ENCODE results near the gene ZMIZ1.
"Not testable (repeated sequence)": the region's sequence is repeated elsewhere in the genome, so short reads cannot be mapped to it uniquely, and the experiment has no call there.

ZMIZ1 gene

DNA sequence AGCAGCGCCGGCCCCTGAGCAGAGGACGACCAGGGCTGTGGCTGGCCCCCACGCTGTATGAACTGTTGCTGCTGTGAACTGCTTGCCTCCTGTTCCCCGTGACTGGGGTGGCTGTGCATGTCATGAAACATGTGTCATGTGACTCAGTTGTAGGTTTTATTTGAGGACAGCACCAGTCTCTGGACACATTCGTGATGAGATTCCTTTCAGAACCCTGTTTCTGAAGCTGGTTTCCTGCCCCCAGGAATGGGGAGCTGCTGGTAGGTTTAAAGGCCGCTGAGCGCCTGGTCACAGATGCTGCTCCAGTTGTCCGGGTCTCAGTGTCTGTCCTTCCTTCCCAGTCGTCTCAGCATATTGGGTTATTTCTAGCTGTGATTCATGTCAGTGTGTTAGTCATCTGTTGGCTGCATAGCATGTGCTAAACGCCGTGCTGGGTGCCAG, 199.4 kb downstream of the ZMIZ1 start:
- H3K9me3 Mint-ChIP-seq: no peaks in the 10 kb centered on the region
- ATAC-seq (replicated peaks; ENCODE audit: extremely low read depth, poor library complexity, severe bottlenecking) (no peak), DNase-seq (ENCODE audit: low spot score in 2 of 2) (no peak)
- peak overlapping the region; percentile 27 for H3K27ac Mint-ChIP-seq (ENCODE audit: low read depth)
- peaks cover 2% of the 10 kb centered on the region for H3K36me3 Mint-ChIP-seq (ENCODE audit: insufficient read depth)
- no peaks in the 10 kb centered on the region for H3K27me3 Mint-ChIP-seq
- H3K4me1 Mint-ChIP-seq: peaks cover 65% of the 10 kb centered on the region
- peak overlapping the region; percentile 37 for H3K4me3 Mint-ChIP-seq

- peak overlapping the region; percentile 34 for H3K4me3 Mint-ChIP-seq
- H3K27ac Mint-ChIP-seq (ENCODE audit: low read depth): peak overlapping the region; percentile 27
- H3K36me3 Mint-ChIP-seq (ENCODE audit: insufficient read depth): peaks cover 4% of the 10 kb centered on the region
- ATAC-seq (replicated peaks; ENCODE audit: extremely low read depth, poor library complexity, severe bottlenecking): no peak
- H3K27me3 Mint-ChIP-seq: no peaks in the 10 kb centered on the region
- H3K4me1 Mint-ChIP-seq: peaks cover 62% of the 10 kb centered on the region
- no peak for DNase-seq (ENCODE audit: low spot score in 2 of 2)
- no peaks in the 10 kb centered on the region for H3K9me3 Mint-ChIP-seq
Measured at GRCh38 chr10:79268742-79269141, 200.0 kb downstream of the ZMIZ1 start.

- ATAC-seq (replicated peaks; ENCODE audit: extremely low read depth, poor library complexity, severe bottlenecking) (no peak), DNase-seq (ENCODE audit: low spot score in 2 of 2) (no peak)
- peaks cover 62% of the 10 kb centered on the region for H3K4me1 Mint-ChIP-seq
- no peak overlapping the region for H3K4me3 Mint-ChIP-seq
- peaks cover 4% of the 10 kb centered on the region for H3K36me3 Mint-ChIP-seq (ENCODE audit: insufficient read depth)
- peak overlapping the region; percentile 85 for H3K27ac Mint-ChIP-seq (ENCODE audit: low read depth)
- H3K9me3 Mint-ChIP-seq: no peaks in the 10 kb centered on the region
- no peaks in the 10 kb centered on the region for H3K27me3 Mint-ChIP-seq
Measured at GRCh38 chr10:79269443-79269842, 200.7 kb downstream of the ZMIZ1 start.

DNA sequence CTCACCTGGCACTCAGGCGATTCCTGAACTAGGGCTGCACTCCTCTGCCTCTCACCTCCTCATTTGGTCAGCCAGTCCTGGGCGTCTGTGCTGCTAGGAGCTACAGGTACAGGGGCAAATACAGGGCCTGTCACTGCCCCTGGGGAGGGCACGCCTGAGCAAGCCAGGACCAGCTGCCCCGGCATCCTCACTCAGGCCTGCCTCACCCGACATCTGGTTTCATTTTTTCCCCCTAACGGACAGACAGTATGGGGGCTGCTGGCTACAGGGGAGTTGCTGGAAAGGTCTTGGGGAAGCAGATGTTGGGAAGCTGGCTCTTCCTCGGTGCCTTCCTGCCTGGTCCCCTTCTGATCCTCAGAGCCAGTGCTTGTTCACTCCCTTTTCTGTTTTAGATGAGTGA, 201.2 kb downstream of the ZMIZ1 start:
- no peaks in the 10 kb centered on the region for H3K27me3 Mint-ChIP-seq
- H3K4me3 Mint-ChIP-seq: no peak overlapping the region
- H3K27ac Mint-ChIP-seq (ENCODE audit: low read depth): peak overlapping the region; percentile 85
- no peak for DNase-seq (ENCODE audit: low spot score in 2 of 2)
- no peak for ATAC-seq (replicated peaks; ENCODE audit: extremely low read depth, poor library complexity, severe bottlenecking)
- no peaks in the 10 kb centered on the region for H3K9me3 Mint-ChIP-seq
- H3K36me3 Mint-ChIP-seq (ENCODE audit: insufficient read depth): peaks cover 4% of the 10 kb centered on the region
- H3K4me1 Mint-ChIP-seq: peaks cover 58% of the 10 kb centered on the region

GRCh38 chr10:79270466-79271246, 201.9 kb downstream of the ZMIZ1 start:
- no peak for DNase-seq (ENCODE audit: low spot score in 2 of 2)
- Mint-ChIP-seq H3K36me3 (ENCODE audit: insufficient read depth) (peaks cover 4% of the 10 kb centered on the region), H3K4me3 (no peak overlapping the region), H3K9me3 (no peaks in the 10 kb centered on the region), H3K27me3 (no peaks in the 10 kb centered on the region), H3K4me1 (peaks cover 52% of the 10 kb centered on the region), H3K27ac (ENCODE audit: low read depth) (peak overlapping the region; percentile 85)
- no peak for ATAC-seq (replicated peaks; ENCODE audit: extremely low read depth, poor library complexity, severe bottlenecking)

DNA sequence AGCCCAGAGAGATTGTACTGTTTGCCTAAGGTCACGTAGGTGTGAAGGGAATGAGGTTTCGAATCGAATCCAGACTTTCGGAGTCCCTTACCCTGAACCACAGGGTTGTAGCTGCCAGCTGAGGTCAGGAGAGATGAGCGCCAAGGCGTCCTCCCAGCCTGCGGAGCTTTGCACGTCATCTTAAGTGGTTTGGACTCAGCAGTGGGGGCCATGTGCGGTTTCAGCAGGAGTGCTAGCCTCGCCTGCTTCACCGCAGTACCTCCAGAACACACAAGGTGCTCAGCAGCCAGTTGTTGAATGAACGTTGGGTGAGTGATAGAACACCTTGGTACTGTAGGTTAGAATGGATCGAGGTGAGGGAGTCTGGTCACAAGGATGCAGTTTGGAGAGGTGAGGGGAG, 203.6 kb downstream of the ZMIZ1 start:
- no peak for ATAC-seq (replicated peaks; ENCODE audit: extremely low read depth, poor library complexity, severe bottlenecking)
- Mint-ChIP-seq H3K27me3 (no peaks in the 10 kb centered on the region), H3K9me3 (no peaks in the 10 kb centered on the region), H3K27ac (ENCODE audit: low read depth) (no peak overlapping the region), H3K4me1 (peaks cover 36% of the 10 kb centered on the region), H3K36me3 (ENCODE audit: insufficient read depth) (peaks cover 4% of the 10 kb centered on the region), H3K4me3 (no peak overlapping the region)
- DNase-seq (ENCODE audit: low spot score in 2 of 2): no peak

DNA sequence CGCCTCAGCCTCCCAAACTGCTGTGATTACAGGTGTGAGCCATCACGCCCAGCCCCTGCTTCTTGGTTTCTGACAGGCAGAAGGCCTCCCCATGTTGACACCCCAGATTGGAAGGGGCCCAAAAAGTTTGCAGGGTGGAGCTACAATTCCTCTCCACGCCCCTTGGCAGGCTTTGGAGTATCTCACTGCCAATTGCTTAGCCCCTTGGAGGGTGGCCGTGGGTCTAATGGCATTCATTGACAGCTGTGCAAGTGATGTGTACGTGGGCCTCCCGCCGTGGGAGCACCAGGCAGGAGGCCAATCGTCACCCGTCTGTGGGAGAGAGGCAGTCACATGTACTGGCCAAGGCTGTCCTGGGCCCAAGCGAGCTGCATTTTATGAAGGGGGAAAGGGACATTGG, 204.8 kb downstream of the ZMIZ1 start:
- DNase-seq (ENCODE audit: low spot score in 2 of 2) (no peak), ATAC-seq (replicated peaks; ENCODE audit: extremely low read depth, poor library complexity, severe bottlenecking) (no peak)
- no peaks in the 10 kb centered on the region for H3K27me3 Mint-ChIP-seq
- peaks cover 27% of the 10 kb centered on the region for H3K4me1 Mint-ChIP-seq
- H3K36me3 Mint-ChIP-seq (ENCODE audit: insufficient read depth): peaks cover 4% of the 10 kb centered on the region
- H3K27ac Mint-ChIP-seq (ENCODE audit: low read depth): no peak overlapping the region
- H3K4me3 Mint-ChIP-seq: no peak overlapping the region
- no peaks in the 10 kb centered on the region for H3K9me3 Mint-ChIP-seq

DNA sequence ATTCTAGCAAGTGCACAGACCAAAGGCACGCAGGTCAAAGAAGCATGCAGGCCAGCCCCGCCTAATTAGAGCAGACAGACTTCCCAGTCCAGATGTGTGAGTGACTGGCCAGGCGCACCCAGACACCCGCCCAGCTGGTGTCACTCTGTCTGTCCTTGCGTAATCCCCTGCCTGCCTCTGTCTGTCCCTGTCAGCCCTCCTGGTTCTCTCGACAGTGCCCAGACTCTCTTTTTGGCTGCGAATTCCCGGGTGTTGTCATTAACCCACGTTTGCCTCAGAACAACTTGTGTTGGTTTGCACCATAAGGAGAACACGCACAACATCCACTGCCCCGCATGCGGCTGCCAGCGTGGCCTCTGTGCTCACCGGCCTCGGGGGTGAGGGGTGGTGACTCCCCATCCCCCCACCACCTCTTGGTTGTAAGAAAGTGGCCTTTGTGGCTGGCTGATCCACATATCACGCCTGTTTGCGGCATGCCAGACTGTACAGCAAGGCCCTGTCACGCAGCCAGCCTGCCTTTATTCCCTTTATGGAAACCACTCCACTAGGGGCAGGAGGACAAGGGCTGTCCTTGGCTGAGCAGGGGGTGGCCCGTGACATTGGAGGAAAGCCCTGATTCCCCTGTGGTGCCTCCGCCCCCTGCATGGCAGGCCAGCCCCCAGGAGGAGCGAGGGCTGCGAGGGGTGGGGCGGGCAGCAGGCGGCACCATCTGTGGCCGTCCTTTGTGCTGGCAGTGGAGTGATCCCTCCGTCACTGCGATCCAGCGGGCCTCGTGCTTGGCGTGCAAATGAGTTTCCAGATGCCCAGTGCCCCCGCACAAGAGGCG, 205.7 kb downstream of the ZMIZ1 start:
- Mint-ChIP-seq H3K4me1 (peaks cover 20% of the 10 kb centered on the region), H3K9me3 (no peaks in the 10 kb centered on the region), H3K36me3 (ENCODE audit: insufficient read depth) (peaks cover 4% of the 10 kb centered on the region), H3K4me3 (no peak overlapping the region), H3K27ac (ENCODE audit: low read depth) (peak overlapping the region; percentile 65), H3K27me3 (no peaks in the 10 kb centered on the region)
- DNase-seq (ENCODE audit: low spot score in 2 of 2): no peak
- ATAC-seq (replicated peaks; ENCODE audit: extremely low read depth, poor library complexity, severe bottlenecking): no peak

- peaks cover 14% of the 10 kb centered on the region for H3K4me1 Mint-ChIP-seq
- no peak for DNase-seq (ENCODE audit: low spot score in 2 of 2)
- H3K27me3 Mint-ChIP-seq: no peaks in the 10 kb centered on the region
- peaks cover 5% of the 10 kb centered on the region for H3K36me3 Mint-ChIP-seq (ENCODE audit: insufficient read depth)
- H3K9me3 Mint-ChIP-seq: no peaks in the 10 kb centered on the region
- no peak overlapping the region for H3K4me3 Mint-ChIP-seq
- no peak for ATAC-seq (replicated peaks; ENCODE audit: extremely low read depth, poor library complexity, severe bottlenecking)
- no peak overlapping the region for H3K27ac Mint-ChIP-seq (ENCODE audit: low read depth)
Measured at GRCh38 chr10:79275105-79275430, 206.3 kb downstream of the ZMIZ1 start.

GRCh38 chr10:79275431-79275851, 206.7 kb downstream of the ZMIZ1 start:
- Mint-ChIP-seq H3K9me3 (no peaks in the 10 kb centered on the region), H3K36me3 (ENCODE audit: insufficient read depth) (peaks cover 5% of the 10 kb centered on the region), H3K27me3 (no peaks in the 10 kb centered on the region), H3K27ac (ENCODE audit: low read depth) (no peak overlapping the region), H3K4me1 (peaks cover 13% of the 10 kb centered on the region), H3K4me3 (no peak overlapping the region)
- ATAC-seq (replicated peaks; ENCODE audit: extremely low read depth, poor library complexity, severe bottlenecking) (no peak), DNase-seq (ENCODE audit: low spot score in 2 of 2) (no peak)

GRCh38 chr10:79277579-79278269, 209.0 kb downstream of the ZMIZ1 start:
- Mint-ChIP-seq H3K4me1 (peaks cover 23% of the 10 kb centered on the region), H3K9me3 (no peaks in the 10 kb centered on the region), H3K36me3 (ENCODE audit: insufficient read depth) (peaks cover 8% of the 10 kb centered on the region), H3K4me3 (no peak overlapping the region), H3K27me3 (no peaks in the 10 kb centered on the region), H3K27ac (ENCODE audit: low read depth) (no peak overlapping the region)
- no peak for DNase-seq (ENCODE audit: low spot score in 2 of 2)
- ATAC-seq (replicated peaks; ENCODE audit: extremely low read depth, poor library complexity, severe bottlenecking): no peak

DNA sequence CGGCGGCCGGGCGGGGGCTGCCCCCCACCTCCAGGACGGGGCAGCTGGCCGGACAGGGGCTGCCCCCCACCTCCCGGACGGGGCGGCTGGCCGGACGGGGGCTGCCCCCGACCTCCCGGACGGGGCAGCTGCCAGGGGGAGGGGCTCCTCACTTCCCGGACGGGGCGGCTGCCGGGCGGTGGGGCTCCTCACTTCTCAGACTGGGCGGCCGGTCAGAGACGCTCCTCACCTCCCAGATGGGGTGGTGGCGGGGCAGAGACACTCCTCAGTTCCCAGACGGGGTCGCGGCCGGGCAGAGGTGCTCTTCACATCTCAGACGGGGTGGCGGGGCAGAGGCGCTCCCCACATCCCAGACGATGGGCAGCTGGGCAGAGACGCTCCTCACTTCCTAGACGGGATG, 210.3 kb downstream of the ZMIZ1 start:
- peaks cover 26% of the 10 kb centered on the region for H3K4me1 Mint-ChIP-seq
- not testable (repeated sequence) for ATAC-seq (replicated peaks; ENCODE audit: extremely low read depth, poor library complexity, severe bottlenecking); DNase-seq (ENCODE audit: low spot score in 2 of 2); H3K27me3 Mint-ChIP-seq; H3K36me3 Mint-ChIP-seq (ENCODE audit: insufficient read depth); H3K27ac Mint-ChIP-seq (ENCODE audit: low read depth); H3K4me3 Mint-ChIP-seq; H3K9me3 Mint-ChIP-seq
